Loucy (cell line): ENCODE results near the gene SGSM2.

Source experiments
- H2AFZ ChIP-seq: fragments of 200-600 bp; sonication (generic); 2 replicates; pipeline ENCODE4 v1.6.0; 2016; ENCODE audit warnings: antibody characterized with exemption, mild to moderate bottlenecking, low read length, moderate library complexity
- H3F3A ChIP-seq: fragments of 200-600 bp; 2 replicates; pipeline ENCODE4 v1.6.0; 2016; ENCODE audit warnings: antibody characterized with exemption, low read depth, mild to moderate bottlenecking
- H3K27me3 ChIP-seq: fragments of 200-600 bp; sonication (generic); 2 replicates; pipeline ENCODE4 v1.6.1; 2014; ENCODE audit warnings: low read length, mild to moderate bottlenecking; ENCODE audit not compliant: insufficient read depth, poor library complexity, severe bottlenecking
- H3K36me3 ChIP-seq: fragments of 200-600 bp; sonication (generic); 2 replicates; pipeline ENCODE4 v1.6.1; 2016; ENCODE audit warnings: low read length; ENCODE audit not compliant: insufficient read depth
- H3K4me1 ChIP-seq: fragments of 200-600 bp; sonication (generic); 2 replicates; pipeline ENCODE4 v1.5.1; 2014; ENCODE audit warnings: low read length, mild to moderate bottlenecking; ENCODE audit not compliant: insufficient read depth, poor library complexity, severe bottlenecking
- H3K4me2 ChIP-seq: fragments of 200-600 bp; sonication (generic); 2 replicates; pipeline ENCODE4 v1.6.0; 2014; ENCODE audit warnings: antibody characterized with exemption, low read length, low read depth, mild to moderate bottlenecking; ENCODE audit not compliant: poor library complexity, severe bottlenecking
- H3K4me3 ChIP-seq: fragments of 200-600 bp; sonication (generic); 2 replicates; pipeline ENCODE4 v1.5.1; 2014; ENCODE audit warnings: low read length, mild to moderate bottlenecking, mixed read lengths; ENCODE audit not compliant: poor library complexity, severe bottlenecking
- H3K79me2 ChIP-seq: fragments of 200-600 bp; sonication (generic); 2 replicates; pipeline ENCODE4 v1.6.1; 2014; ENCODE audit warnings: low read length; ENCODE audit not compliant: insufficient read depth
- H3K9ac ChIP-seq: fragments of 200-600 bp; sonication (generic); 2 replicates; pipeline ENCODE4 v1.6.0; 2014; ENCODE audit warnings: mild to moderate bottlenecking, low read depth, low read length, moderate library complexity; ENCODE audit not compliant: poor library complexity, severe bottlenecking
- H3K9me2 ChIP-seq: fragments of 200-600 bp; sonication (generic); replicated peaks from 2 replicates; pipeline ENCODE4 v1.6.1; 2016; ENCODE audit warnings: low read depth, low read length, mixed read lengths
- H3K9me3 ChIP-seq: fragments of 200-600 bp; sonication (generic); 2 replicates; pipeline ENCODE4 v1.6.1; 2014; ENCODE audit warnings: mild to moderate bottlenecking, antibody characterized with exemption, low read length, low read depth; ENCODE audit not compliant: insufficient read depth
- H4K20me1 ChIP-seq: fragments of 200-600 bp; sonication (generic); 2 replicates; pipeline ENCODE4 v1.6.0; 2014; ENCODE audit warnings: antibody characterized with exemption, low read length, mild to moderate bottlenecking; ENCODE audit not compliant: insufficient read depth, poor library complexity, severe bottlenecking
- EZH2phosphoT487 ChIP-seq: fragments of 200-600 bp; IDR thresholded peaks from 2 replicates; pipeline ENCODE4 v1.6.1; 2018; ENCODE audit warnings: antibody characterized with exemption, mild to moderate bottlenecking, moderate library complexity, borderline replicate concordance
- TF ChIP-seq, protein P1 (sequence below): fragments of 200-600 bp; sonication (generic); conservative IDR thresholded peaks from 2 replicates; pipeline ENCODE4 v1.5.1; 2014; ENCODE audit warnings: mild to moderate bottlenecking, antibody characterized with exemption, low read length

The SGSM2 gene

DNA sequence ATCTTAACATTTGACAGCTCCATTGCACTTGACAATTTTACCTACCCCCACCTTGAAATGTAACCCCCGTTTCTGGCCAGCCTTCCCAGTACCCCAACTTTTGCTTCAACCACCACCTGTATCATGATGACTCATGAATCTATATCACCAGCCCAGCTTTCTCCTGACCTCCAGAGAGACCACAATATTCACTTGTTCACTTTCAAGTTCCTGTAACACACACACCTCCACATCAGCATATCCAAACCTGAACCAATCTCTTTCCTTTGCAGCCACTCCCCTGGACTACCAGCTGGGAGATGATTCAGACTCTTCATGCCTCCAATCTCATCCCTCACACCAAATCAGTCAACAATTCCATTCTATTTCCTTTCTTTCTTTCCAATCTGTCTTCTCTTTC, 41.7 kb upstream of the SGSM2 start:
- peaks cover 71% of the 10 kb centered on the region for H3K79me2 ChIP-seq
- H3K4me3 ChIP-seq: no peak overlapping the region
- no peaks in the 10 kb centered on the region for H3K27me3 ChIP-seq
- no peaks in the 10 kb centered on the region for H3K9me3 ChIP-seq
- no peaks in the 10 kb centered on the region for H3K9me2 ChIP-seq
- 0 out of 2 replicates have a peak, but pooled peaks cover 4% of the 10 kb centered on the region for H3F3A ChIP-seq
- peaks cover 35% of the 10 kb centered on the region for H3K4me1 ChIP-seq
- no peak overlapping the region for H2AFZ ChIP-seq
- H4K20me1 ChIP-seq: peaks cover 12% of the 10 kb centered on the region
- H3K36me3 ChIP-seq: peaks cover 35% of the 10 kb centered on the region; the same call in 1 of the 2 replicates
- no peak overlapping the region for H3K9ac ChIP-seq
- H3K4me2 ChIP-seq: peak overlapping the region; percentile 40
- TF ChIP-seq EZH2phosphoT487: no peak
- TF ChIP-seq, protein P1, sequence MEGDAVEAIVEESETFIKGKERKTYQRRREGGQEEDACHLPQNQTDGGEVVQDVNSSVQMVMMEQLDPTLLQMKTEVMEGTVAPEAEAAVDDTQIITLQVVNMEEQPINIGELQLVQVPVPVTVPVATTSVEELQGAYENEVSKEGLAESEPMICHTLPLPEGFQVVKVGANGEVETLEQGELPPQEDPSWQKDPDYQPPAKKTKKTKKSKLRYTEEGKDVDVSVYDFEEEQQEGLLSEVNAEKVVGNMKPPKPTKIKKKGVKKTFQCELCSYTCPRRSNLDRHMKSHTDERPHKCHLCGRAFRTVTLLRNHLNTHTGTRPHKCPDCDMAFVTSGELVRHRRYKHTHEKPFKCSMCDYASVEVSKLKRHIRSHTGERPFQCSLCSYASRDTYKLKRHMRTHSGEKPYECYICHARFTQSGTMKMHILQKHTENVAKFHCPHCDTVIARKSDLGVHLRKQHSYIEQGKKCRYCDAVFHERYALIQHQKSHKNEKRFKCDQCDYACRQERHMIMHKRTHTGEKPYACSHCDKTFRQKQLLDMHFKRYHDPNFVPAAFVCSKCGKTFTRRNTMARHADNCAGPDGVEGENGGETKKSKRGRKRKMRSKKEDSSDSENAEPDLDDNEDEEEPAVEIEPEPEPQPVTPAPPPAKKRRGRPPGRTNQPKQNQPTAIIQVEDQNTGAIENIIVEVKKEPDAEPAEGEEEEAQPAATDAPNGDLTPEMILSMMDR: no peak

DNA sequence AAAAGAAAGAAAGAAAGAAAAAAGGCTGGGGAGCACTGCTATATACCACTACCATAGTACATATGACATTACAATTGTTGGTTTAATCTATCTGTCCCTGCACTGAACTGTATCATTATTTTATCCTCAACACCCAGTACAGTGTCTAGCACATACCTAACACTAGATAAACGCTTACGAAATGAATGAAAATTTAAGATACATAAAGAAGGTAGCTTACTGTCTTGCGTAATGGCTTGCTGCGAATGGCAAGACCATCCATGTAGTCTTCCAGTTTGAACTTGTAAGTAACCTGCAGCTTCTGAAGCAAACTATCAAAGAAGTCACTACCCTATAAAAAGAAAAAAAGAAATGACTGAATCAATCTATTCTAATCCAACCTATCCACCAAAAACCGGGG, 40.3 kb upstream of the SGSM2 start:
- Histone ChIP-seq H3F3A (0 out of 2 replicates have a peak, but pooled peaks cover 2% of the 10 kb centered on the region), H3K9me2 (no peaks in the 10 kb centered on the region), H3K9ac (peak overlapping the region; percentile 35), H2AFZ (no peak overlapping the region), H3K36me3 (peaks cover 29% of the 10 kb centered on the region; the same call in 1 of the 2 replicates), H3K79me2 (peaks cover 86% of the 10 kb centered on the region), H3K4me3 (peak overlapping the region; percentile 53), H3K9me3 (no peaks in the 10 kb centered on the region), H3K4me2 (peak overlapping the region; percentile 67), H4K20me1 (peaks cover 19% of the 10 kb centered on the region), H3K4me1 (peaks cover 45% of the 10 kb centered on the region), H3K27me3 (no peaks in the 10 kb centered on the region)
- no peak for TF ChIP-seq EZH2phosphoT487
- TF ChIP-seq, protein P1: no peak

DNA sequence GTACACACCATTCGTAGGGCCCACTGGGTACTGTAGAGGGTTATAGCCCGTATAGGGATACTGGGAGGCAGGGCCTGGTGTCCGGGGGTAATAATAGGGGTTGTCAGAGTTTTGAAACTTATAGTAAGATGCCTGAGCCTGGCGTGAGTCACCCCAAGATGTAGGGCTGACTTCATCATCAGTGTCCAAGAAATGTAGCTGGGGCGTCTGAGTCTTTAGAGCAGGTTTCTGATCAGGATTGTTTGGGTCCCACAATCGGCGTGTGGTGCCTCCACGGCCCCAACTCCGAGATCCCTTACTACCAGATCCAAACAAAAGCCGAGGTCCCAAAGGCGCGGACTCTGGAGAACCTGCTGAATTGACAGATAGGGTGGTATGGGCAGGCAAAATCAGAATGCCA, 38.2 kb upstream of the SGSM2 start:
- Histone ChIP-seq H3K9me2 (no peaks in the 10 kb centered on the region), H3K79me2 (peaks cover 90% of the 10 kb centered on the region), H2AFZ (no peak overlapping the region), H4K20me1 (peaks cover 32% of the 10 kb centered on the region), H3K36me3 (peaks cover 12% of the 10 kb centered on the region; the same call in 1 of the 2 replicates), H3K27me3 (no peaks in the 10 kb centered on the region), H3K4me2 (peak overlapping the region; percentile 40), H3F3A (no peaks in the 10 kb centered on the region), H3K4me3 (no peak overlapping the region), H3K9ac (no peak overlapping the region), H3K4me1 (peaks cover 55% of the 10 kb centered on the region), H3K9me3 (no peaks in the 10 kb centered on the region)
- no peak for TF ChIP-seq EZH2phosphoT487
- TF ChIP-seq, protein P1: no peak
